SK-N-MC (cell line): ENCODE measurements around the gene CELSR2.

Source experiments
- DNase-seq: peaks from one replicate; pipeline ENCODE4 v3.0.0-alpha.2; 2011; ENCODE audit warnings: low read depth, low spot score
- H3K27ac ChIP-seq: fragments of 200-600 bp; sonication (generic); 2 replicates; pipeline ENCODE4 v1.5.1; 2016; ENCODE audit warnings: mixed run types
- H3K36me3 ChIP-seq: fragments of 200-600 bp; sonication (generic); 2 replicates; pipeline ENCODE4 v1.6.1; 2017; ENCODE audit warnings: antibody characterized with exemption, low read length, mixed read lengths; ENCODE audit not compliant: insufficient read depth
- H3K4me3 ChIP-seq: fragments of 200-600 bp; sonication (generic); 2 replicates; pipeline ENCODE4 v1.5.1; 2016
- H3K9ac ChIP-seq: fragments of 200-600 bp; sonication (generic); 2 replicates; pipeline ENCODE4 v1.8.0; 2017; ENCODE audit warnings: mixed run types, mixed read lengths; ENCODE audit not compliant: insufficient read length
- H3K9me3 ChIP-seq: fragments of 200-600 bp; sonication (generic); 2 replicates; pipeline ENCODE4 v1.6.1; 2017; ENCODE audit warnings: low read depth, mild to moderate bottlenecking, antibody characterized with exemption, low read length, moderate library complexity, mixed read lengths
- EZH2 ChIP-seq: fragments of 200-600 bp; sonication (generic); IDR thresholded peaks from one replicate; pipeline ENCODE4 v1.6.1; 2017; ENCODE audit warnings: antibody characterized with exemption
- FOXP2 ChIP-seq: optimal IDR thresholded peaks from 2 replicates; pipeline ENCODE3; 2011; ENCODE audit warnings: mild to moderate bottlenecking, moderate library complexity; ENCODE audit not compliant: insufficient read depth; ENCODE audit errors: extremely low read length, control extremely low read depth
- POLR2AphosphoS5 ChIP-seq: IDR thresholded peaks from 2 replicates; pipeline ENCODE4 v1.6.1; 2012; ENCODE audit warnings: mild to moderate bottlenecking, low read depth, low read length, borderline replicate concordance

The CELSR2 gene

DNA sequence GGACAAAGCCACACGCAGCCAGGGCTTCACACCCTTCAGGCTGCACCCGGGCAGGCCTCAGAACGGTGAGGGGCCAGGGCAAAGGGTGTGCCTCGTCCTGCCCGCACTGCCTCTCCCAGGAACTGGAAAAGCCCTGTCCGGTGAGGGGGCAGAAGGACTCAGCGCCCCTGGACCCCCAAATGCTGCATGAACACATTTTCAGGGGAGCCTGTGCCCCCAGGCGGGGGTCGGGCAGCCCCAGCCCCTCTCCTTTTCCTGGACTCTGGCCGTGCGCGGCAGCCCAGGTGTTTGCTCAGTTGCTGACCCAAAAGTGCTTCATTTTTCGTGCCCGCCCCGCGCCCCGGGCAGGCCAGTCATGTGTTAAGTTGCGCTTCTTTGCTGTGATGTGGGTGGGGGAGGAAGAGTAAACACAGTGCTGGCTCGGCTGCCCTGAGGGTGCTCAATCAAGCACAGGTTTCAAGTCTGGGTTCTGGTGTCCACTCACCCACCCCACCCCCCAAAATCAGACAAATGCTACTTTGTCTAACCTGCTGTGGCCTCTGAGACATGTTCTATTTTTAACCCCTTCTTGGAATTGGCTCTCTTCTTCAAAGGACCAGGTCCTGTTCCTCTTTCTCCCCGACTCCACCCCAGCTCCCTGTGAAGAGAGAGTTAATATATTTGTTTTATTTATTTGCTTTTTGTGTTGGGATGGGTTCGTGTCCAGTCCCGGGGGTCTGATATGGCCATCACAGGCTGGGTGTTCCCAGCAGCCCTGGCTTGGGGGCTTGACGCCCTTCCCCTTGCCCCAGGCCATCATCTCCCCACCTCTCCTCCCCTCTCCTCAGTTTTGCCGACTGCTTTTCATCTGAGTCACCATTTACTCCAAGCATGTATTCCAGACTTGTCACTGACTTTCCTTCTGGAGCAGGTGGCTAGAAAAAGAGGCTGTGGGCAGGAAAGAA lies 25.5 kb downstream of the CELSR2 start:
- no peaks in the 10 kb centered on the region for H3K9me3 ChIP-seq
- peaks cover 14% of the 10 kb centered on the region for H3K36me3 ChIP-seq
- DNase-seq, result no peak
- H3K27ac ChIP-seq, result no peak overlapping the region
- H3K4me3 ChIP-seq, result no peak overlapping the region
- no peak overlapping the region for H3K9ac ChIP-seq
- TF ChIP-seq POLR2AphosphoS5, result no peak
- no peak for TF ChIP-seq FOXP2
- no peak for TF ChIP-seq EZH2

GRCh38 chr1:109275706-109276345 lies 26.5 kb downstream of the CELSR2 start:
- TF ChIP-seq FOXP2, result no peak
- peak; percentile 15; the same call in 1 of the 2 replicates for TF ChIP-seq POLR2AphosphoS5
- Histone ChIP-seq H3K9me3 (no peaks in the 10 kb centered on the region), H3K36me3 (peaks cover 24% of the 10 kb centered on the region), H3K9ac (no peak overlapping the region), H3K4me3 (no peak overlapping the region), H3K27ac (no peak overlapping the region)
- DNase-seq, result no peak

- TF ChIP-seq EZH2 (no peak), FOXP2 (no peak), POLR2AphosphoS5 (no peak)
- Histone ChIP-seq H3K4me3 (no peak overlapping the region), H3K27ac (no peak overlapping the region), H3K9ac (no peak overlapping the region), H3K9me3 (no peaks in the 10 kb centered on the region), H3K36me3 (peaks cover 27% of the 10 kb centered on the region)
- DNase-seq, result no peak
Observed at GRCh38 chr1:109277434-109278204, 28.3 kb downstream of the CELSR2 start.

GRCh38 chr1:109279615-109280278 lies 30.4 kb downstream of the CELSR2 start:
- no peak for TF ChIP-seq POLR2AphosphoS5
- TF ChIP-seq FOXP2, result no peak
- no peak for TF ChIP-seq EZH2
- H3K36me3 ChIP-seq, result peaks cover 27% of the 10 kb centered on the region
- H3K27ac ChIP-seq, result no peak overlapping the region
- no peak overlapping the region for H3K9ac ChIP-seq
- no peak for DNase-seq
- H3K4me3 ChIP-seq, result no peak overlapping the region
- H3K9me3 ChIP-seq, result no peaks in the 10 kb centered on the region

GRCh38 chr1:109280862-109281261 lies 31.5 kb downstream of the CELSR2 start:
- Histone ChIP-seq H3K9ac (no peak overlapping the region), H3K4me3 (no peak overlapping the region), H3K9me3 (no peaks in the 10 kb centered on the region), H3K36me3 (peaks cover 27% of the 10 kb centered on the region), H3K27ac (no peak overlapping the region)
- no peak for DNase-seq
- no peak for TF ChIP-seq EZH2
- no peak for TF ChIP-seq FOXP2
- TF ChIP-seq POLR2AphosphoS5, result no peak

DNA sequence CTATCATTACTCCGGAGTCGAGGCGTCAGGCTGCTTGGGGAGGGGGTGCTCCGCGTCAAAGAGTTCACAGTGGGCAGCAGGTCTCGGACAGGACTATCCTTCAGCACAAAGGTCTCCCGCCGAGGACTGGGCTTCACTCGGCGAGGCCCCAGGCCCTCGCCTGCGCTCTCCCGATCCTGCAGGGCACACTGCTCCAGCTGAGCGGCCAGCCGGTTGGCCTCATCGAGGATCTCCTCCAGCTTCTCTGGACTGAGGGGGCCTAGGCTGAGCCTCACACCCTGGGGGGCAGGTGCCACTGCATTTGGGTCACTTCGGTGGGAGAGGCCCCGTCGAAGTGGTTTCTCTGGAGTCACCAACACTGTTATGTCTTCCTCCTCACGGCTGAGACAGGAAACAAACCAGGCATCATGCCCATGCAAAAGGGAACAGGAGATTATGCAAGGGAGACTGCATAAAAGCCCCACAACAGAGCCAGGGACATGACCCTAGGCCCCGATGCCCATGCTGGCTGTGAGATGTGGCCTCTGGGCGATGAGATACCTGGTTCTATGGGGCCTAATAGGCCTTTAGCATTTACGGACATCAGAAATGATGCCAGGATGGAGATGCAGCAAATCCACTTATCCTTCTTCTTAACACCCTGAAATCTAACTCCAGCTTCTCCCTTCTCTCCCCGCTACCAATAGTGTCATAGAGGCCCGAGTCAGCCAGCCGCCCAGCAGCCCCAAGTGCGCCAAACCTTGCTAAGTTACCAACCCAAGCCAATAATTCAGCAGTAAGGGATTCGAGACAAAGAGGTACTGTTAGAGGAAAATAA lies 32.5 kb downstream of the CELSR2 start:
- Histone ChIP-seq H3K9ac (peak overlapping the region; percentile 85), H3K27ac (no peak overlapping the region), H3K36me3 (peaks cover 27% of the 10 kb centered on the region), H3K4me3 (peak overlapping the region; percentile 93), H3K9me3 (no peaks in the 10 kb centered on the region)
- TF ChIP-seq FOXP2 (no peak), POLR2AphosphoS5 (no peak), EZH2 (no peak)
- no peak for DNase-seq

DNA sequence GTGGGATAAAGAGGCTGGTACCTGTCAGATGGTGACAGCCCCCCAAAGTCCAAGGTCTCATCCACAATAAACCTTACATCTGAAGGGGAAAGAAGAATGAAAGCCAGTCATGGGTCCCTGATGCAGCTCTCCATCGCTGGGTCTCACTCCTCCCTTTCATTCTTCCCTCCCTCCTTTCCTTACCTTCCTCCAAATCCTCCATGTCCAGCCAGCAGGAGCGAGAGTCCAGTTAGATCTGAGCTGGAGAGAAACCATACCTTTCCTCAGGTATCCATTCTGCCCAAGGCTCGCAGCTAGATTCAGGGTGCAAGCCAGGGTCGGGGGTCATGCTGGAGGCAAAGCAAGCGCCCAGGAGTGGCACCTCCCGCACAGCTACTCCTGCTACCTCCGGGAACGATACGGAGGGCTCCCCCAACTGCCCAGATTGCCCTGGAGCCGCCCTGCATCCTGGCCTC lies 33.2 kb downstream of the CELSR2 start:
- DNase-seq, result no peak
- Histone ChIP-seq H3K9me3 (no peaks in the 10 kb centered on the region), H3K9ac (peak overlapping the region; percentile 85), H3K4me3 (peak overlapping the region; percentile 93), H3K27ac (no peak overlapping the region), H3K36me3 (peaks cover 27% of the 10 kb centered on the region)
- no peak for TF ChIP-seq POLR2AphosphoS5
- TF ChIP-seq EZH2, result no peak
- TF ChIP-seq FOXP2, result no peak
